ENCODE data around the gene ZBTB32. TPM values are rescaled to one million over a fixed set of nuclear protein-coding genes. Genes with fewer than 3 reads are reported as not detected.

ZBTB32 gene
- total RNA-seq, 1 donor, result under 0.01 TPM

Other genes starting within 250 kb of the ZBTB32 start
- not detected for gene KRTDAP, start 214.1 kb upstream of the ZBTB32 start, total RNA-seq
- 1.6 TPM for gene DMKN, start 190.9 kb upstream of the ZBTB32 start, total RNA-seq
- gene SBSN, start 176.2 kb upstream of the ZBTB32 start, total RNA-seq, result not detected
- gene GAPDHS, start 171.1 kb upstream of the ZBTB32 start, total RNA-seq, result not detected
- gene TMEM147, start 158.9 kb upstream of the ZBTB32 start, total RNA-seq, result 71.9 TPM
- not detected for gene ATP4A, start 140.9 kb upstream of the ZBTB32 start, total RNA-seq
- not detected for gene PMIS2, start 118.4 kb upstream of the ZBTB32 start, total RNA-seq
- 23.4 TPM for gene HAUS5, start 91.8 kb upstream of the ZBTB32 start, total RNA-seq
- gene RBM42, start 75.5 kb upstream of the ZBTB32 start, total RNA-seq, result 47.7 TPM
- 1.1 TPM for gene ETV2, start 62.8 kb upstream of the ZBTB32 start, total RNA-seq
- 399 TPM for gene COX6B1, start 56.2 kb upstream of the ZBTB32 start, total RNA-seq
- not detected for gene UPK1A, start 38.0 kb upstream of the ZBTB32 start, total RNA-seq
- 28.8 TPM for gene KMT2B, start 13.4 kb downstream of the ZBTB32 start, total RNA-seq
- gene IGFLR1, start 37.9 kb downstream of the ZBTB32 start, total RNA-seq, result 18.9 TPM
- gene U2AF1L4, start 40.9 kb downstream of the ZBTB32 start, total RNA-seq, result 12.1 TPM
- 14.3 TPM for gene PSENEN, start 41.1 kb downstream of the ZBTB32 start, total RNA-seq
- 11.6 TPM for gene LIN37, start 44.0 kb downstream of the ZBTB32 start, total RNA-seq
- 0.27 TPM for gene HSPB6, start 52.5 kb downstream of the ZBTB32 start, total RNA-seq
- 13.5 TPM for gene PROSER3, start 53.6 kb downstream of the ZBTB32 start, total RNA-seq
- 37.2 TPM for gene ARHGAP33, start 71.0 kb downstream of the ZBTB32 start, total RNA-seq
- not detected for gene PRODH2, start 108.3 kb downstream of the ZBTB32 start, total RNA-seq
- gene NPHS1, start 147.9 kb downstream of the ZBTB32 start, total RNA-seq, result not detected
- not detected for gene KIRREL2, start 152.4 kb downstream of the ZBTB32 start, total RNA-seq
- not detected for gene APLP1, start 164.0 kb downstream of the ZBTB32 start, total RNA-seq
- 50.1 TPM for gene NFKBID, start 196.0 kb downstream of the ZBTB32 start, total RNA-seq
- 63.3 TPM for gene HCST, start 198.0 kb downstream of the ZBTB32 start, total RNA-seq
- gene TYROBP, start 203.7 kb downstream of the ZBTB32 start, total RNA-seq, result 25.0 TPM
- gene LRFN3, start 231.8 kb downstream of the ZBTB32 start, total RNA-seq, result 2.4 TPM